Activated CD4-positive, CD25-positive, alpha-beta regulatory T cell treated with anti-CD3 and anti-CD28 coated beads, Interleukin-2, amount 50 U/mL, for 72 hours (primary cell): ENCODE results near the gene RPP14.
"Not testable (repeated sequence)": the region's sequence is repeated elsewhere in the genome, so short reads cannot be mapped to it uniquely, and the experiment has no call there.

Source experiments
- DNase-seq: peaks from one replicate; pipeline ENCODE4 v3.0.0; 2021

RPP14 gene

GRCh38 chr3:58333206-58334012, 27.4 kb downstream of the RPP14 start:
- peak; percentile 37 for DNase-seq

GRCh38 chr3:58334013-58334321, 27.9 kb downstream of the RPP14 start:
- DNase-seq, result no peak

- no peak for DNase-seq
Measured at GRCh38 chr3:58334506-58334884, 28.4 kb downstream of the RPP14 start.

- no peak for DNase-seq
Measured at GRCh38 chr3:58335652-58335947, 29.6 kb downstream of the RPP14 start.

GRCh38 chr3:58336135-58336882, 30.3 kb downstream of the RPP14 start:
- DNase-seq, result no peak

- no peak for DNase-seq
Measured at GRCh38 chr3:58337190-58337589, 31.1 kb downstream of the RPP14 start.

- DNase-seq, result not testable (repeated sequence)
Measured at GRCh38 chr3:58339146-58339545, 33.1 kb downstream of the RPP14 start.

- no peak for DNase-seq
Measured at GRCh38 chr3:58340594-58341244, 34.7 kb downstream of the RPP14 start.

GRCh38 chr3:58341376-58341775, 35.3 kb downstream of the RPP14 start:
- no peak for DNase-seq

GRCh38 chr3:58342676-58343075, 36.6 kb downstream of the RPP14 start:
- no peak for DNase-seq

- DNase-seq, result no peak
Measured at GRCh38 chr3:58345457-58345856, 39.4 kb downstream of the RPP14 start.

GRCh38 chr3:58346368-58346767, 40.3 kb downstream of the RPP14 start:
- no peak for DNase-seq

- DNase-seq, result no peak
Measured at GRCh38 chr3:58347984-58348383, 41.9 kb downstream of the RPP14 start.

GRCh38 chr3:58349792-58350626, 44.0 kb downstream of the RPP14 start:
- DNase-seq, result no peak

- DNase-seq, result no peak
Measured at GRCh38 chr3:58350627-58351013, 44.6 kb downstream of the RPP14 start.

GRCh38 chr3:58351920-58352319, 45.9 kb downstream of the RPP14 start:
- no peak for DNase-seq

GRCh38 chr3:58352626-58353025, 46.6 kb downstream of the RPP14 start:
- DNase-seq, result no peak

- DNase-seq, result no peak
Measured at GRCh38 chr3:58353722-58354553, 47.9 kb downstream of the RPP14 start.

GRCh38 chr3:58355179-58355578, 49.1 kb downstream of the RPP14 start:
- DNase-seq, result no peak

- DNase-seq, result no peak
Measured at GRCh38 chr3:58356054-58356453, 50.0 kb downstream of the RPP14 start.

- DNase-seq, result no peak
Measured at GRCh38 chr3:58357402-58357801, 51.4 kb downstream of the RPP14 start.

- DNase-seq, result no peak
Measured at GRCh38 chr3:58358092-58358491, 52.0 kb downstream of the RPP14 start.
